H1 (cell line): ENCODE results near the gene KRT9. TPM values are rescaled to one million over a fixed set of nuclear protein-coding genes. Genes with fewer than 3 reads are reported as not detected.

Experiments
- BACH1 ChIP-seq: IDR thresholded peaks from 2 replicates; pipeline ENCODE4 v1.6.1; 2012; ENCODE audit warnings: low read length, improper control_type of control experiment
- BCL11A ChIP-seq, 2 experiments: IDR thresholded peaks; one replicate each; pipeline ENCODE4 v1.6.1; 2011; ENCODE audit warnings: low read depth in 2 of 2, low read length in 2 of 2, mild to moderate bottlenecking in 2 of 2
- CHD2 ChIP-seq: IDR thresholded peaks from 2 replicates; pipeline ENCODE4 v1.6.1; 2012; ENCODE audit warnings: low read length, improper control_type of control experiment
- HDAC2 ChIP-seq, 2 experiments: fragments of 300-600 bp in 1 of 2; sonication (generic) in 1 of 2; IDR thresholded peaks; 2 replicates each; pipeline ENCODE4 v1.6.1; 2011 to 2012; ENCODE audit warnings: low read depth in 2 of 2, low read length in 2 of 2, mild to moderate bottlenecking in 2 of 2, moderate library complexity in 2 of 2, borderline replicate concordance in 1 of 2, inconsistent platforms in 1 of 2
- JUN ChIP-seq: IDR thresholded peaks from 2 replicates; pipeline ENCODE4 v1.6.1; 2011; ENCODE audit warnings: low read depth, mild to moderate bottlenecking, improper control_type of control experiment, low read length
- KDM1A ChIP-seq: fragments of 200-600, 300-600 bp; sonication (generic); IDR thresholded peaks from 2 replicates; pipeline ENCODE4 v1.7.1; 2016; ENCODE audit warnings: mild to moderate bottlenecking, low read length, borderline replicate concordance
- KDM4A ChIP-seq: IDR thresholded peaks from one replicate; pipeline ENCODE4 v1.7.1; 2012; ENCODE audit warnings: low read depth, mild to moderate bottlenecking, moderate library complexity, low read length, inconsistent platforms; ENCODE audit not compliant: severe bottlenecking
- KDM5A ChIP-seq: fragments of 200-600 bp; IDR thresholded peaks from 2 replicates; pipeline ENCODE4 v1.7.1; 2012; ENCODE audit warnings: mild to moderate bottlenecking, low read length, inconsistent platforms, mixed read lengths
- MAX ChIP-seq: IDR thresholded peaks from 2 replicates; pipeline ENCODE4 v1.6.1; 2012; ENCODE audit warnings: inconsistent platforms
- POU5F1 ChIP-seq: IDR thresholded peaks from 2 replicates; pipeline ENCODE4 v1.6.1; 2011; ENCODE audit warnings: low read depth, mild to moderate bottlenecking, low read length, moderate library complexity
- RBBP5 ChIP-seq: IDR thresholded peaks from 2 replicates; pipeline ENCODE4 v1.7.1; 2012; ENCODE audit warnings: low read depth, mild to moderate bottlenecking, inconsistent platforms, low read length, moderate library complexity, borderline replicate concordance
- RNF2 ChIP-seq: fragments of 200-900, 300-1000 bp; sonication (generic); IDR thresholded peaks from 2 replicates; pipeline ENCODE4 v1.7.1; 2016; ENCODE audit warnings: borderline replicate concordance, low read depth, mild to moderate bottlenecking, antibody characterized with exemption, low read length; ENCODE audit not compliant: poor library complexity, severe bottlenecking; ENCODE audit errors: missing control alignments
- RXRA ChIP-seq: IDR thresholded peaks from 2 replicates; pipeline ENCODE4 v1.6.1; 2011; ENCODE audit warnings: low read depth, mild to moderate bottlenecking, low read length, moderate library complexity; ENCODE audit not compliant: insufficient read depth
- SAP30 ChIP-seq: fragments of 300-600 bp; sonication (generic); IDR thresholded peaks from 2 replicates; pipeline ENCODE4 v1.7.1; 2012; ENCODE audit warnings: low read length, moderate library complexity, mild to moderate bottlenecking, inconsistent platforms; ENCODE audit not compliant: insufficient read depth, insufficient replicate concordance
- SIRT6 ChIP-seq: IDR thresholded peaks from one replicate; pipeline ENCODE4 v1.7.1; 2012; ENCODE audit warnings: low read length, inconsistent platforms
- SP1 ChIP-seq: IDR thresholded peaks from 2 replicates; pipeline ENCODE4 v1.6.1; 2011; ENCODE audit warnings: low read depth, low read length
- SUZ12 ChIP-seq: fragments of 200-600 bp; sonication (generic); IDR thresholded peaks from 2 replicates; pipeline ENCODE4 v1.6.1; 2012; ENCODE audit warnings: mild to moderate bottlenecking, inconsistent platforms, low read length, moderate library complexity, mixed read lengths
- TAF7 ChIP-seq: optimal IDR thresholded peaks from 2 replicates; pipeline ENCODE3; 2011; ENCODE audit warnings: low read depth, mild to moderate bottlenecking, inconsistent platforms, low read length, moderate library complexity, borderline replicate concordance
- YY1 ChIP-seq: IDR thresholded peaks from 2 replicates; pipeline ENCODE4 v1.6.1; 2011; ENCODE audit warnings: low read depth, mild to moderate bottlenecking, low read length
- ZNF274 ChIP-seq: IDR thresholded peaks from 2 replicates; pipeline ENCODE4 v1.7.0; 2012; ENCODE audit warnings: low read length, borderline replicate concordance; ENCODE audit errors: extremely low read depth
- polyA plus RNA-seq, 7 experiments: library from polyadenylated mRNA; depleted of rRNA in 3 of 7; stranded (reverse) in 5 of 7; unstranded in 2 of 7; fragments of >200 nt in 5 of 7; fragments of 200-250 nt in 2 of 7; gene quantifications; 1 replicate in 5 of 7; 2 replicates in 1 of 7; 4 replicates in 1 of 7; pipeline versions ENCODE4 v1.2.1 to v1.2.3, GENCODE V29; 2011 to 2013; ENCODE audit warnings: missing spikeins in 2 of 7, mixed read lengths in 2 of 7
- total RNA-seq: library from RNA; stranded (reverse); fragmentation: NEBNext Ultra II Directional; extraction: Animal tissue kit (Norgen Biotek cat#: 25700); gene quantifications from 2 replicates; pipeline ENCODE4 v1.2.1, GENCODE V29; 2021

KRT9 gene
- total and polyA plus RNA-seq, 2 of the 8 experiments (the other 6 are each of a cell fraction or from before 2014, with no cell fraction given), result not detected

GRCh38 chr17:41548844-41549595 lies 22.8 kb downstream of the KRT9 start (continued):
- no peak for TF ChIP-seq YY1
- TF ChIP-seq HDAC2 (IDR thresholded peaks at IDR 0.05; ENCODE audit: borderline replicate concordance in 1 of 2, low read depth in 2 of 2, low read length in 2 of 2), result 0 out of 4 replicates have a peak, but pooled peaks of 1 of the 2 experiments have one; percentile 27
- TF ChIP-seq RXRA, result no peak
- TF ChIP-seq POU5F1, result no peak
- TF ChIP-seq RNF2, result no peak
- TF ChIP-seq SP1, result no peak
- TF ChIP-seq KDM4A, result no peak
- no peak for TF ChIP-seq BCL11A (IDR thresholded peaks at IDR 0.05; ENCODE audit: low read depth in 2 of 2, low read length in 2 of 2)
- peak; percentile 68 for TF ChIP-seq TAF7
- no peak for TF ChIP-seq CHD2
- no peak for TF ChIP-seq SUZ12
- TF ChIP-seq BACH1, result no peak
- TF ChIP-seq KDM5A, result no peak
- TF ChIP-seq KDM1A, result peak; percentile 68; the same call in 1 of the 2 replicates
- no peak for TF ChIP-seq RBBP5
- no peak for TF ChIP-seq SIRT6
- TF ChIP-seq SAP30, result no peak
- TF ChIP-seq ZNF274, result no peak
- no peak for TF ChIP-seq JUN
- TF ChIP-seq MAX, result peak; percentile 73
